ENCODE measurements around the gene SYT5. TPM values are rescaled to one million over a fixed set of nuclear protein-coding genes. Genes with fewer than 3 reads are reported as not detected.

Gene SYT5
- total and polyA plus RNA-seq, 9 of the 15 experiments (the other 6 are each of a cell fraction or from before 2014, with no cell fraction given), result 1.3 to 20.9 (median 8.8) TPM

GRCh38 chr19:55176076-55176475 is 4.0 kb downstream of the SYT5 start (continued):
- TF ChIP-seq SNIP1 (IDR thresholded peaks at IDR 0.05; ENCODE audit: low read depth), result no peak
- TF ChIP-seq KLF16 (IDR thresholded peaks at IDR 0.05), result no peak
- TF ChIP-seq NKRF (IDR thresholded peaks at IDR 0.05; ENCODE audit: borderline replicate concordance), result peak; percentile 68; the same call in 1 of the 2 replicates
- TF ChIP-seq ZNF24 (IDR thresholded peaks at IDR 0.05), result no peak
- TF ChIP-seq ATF6 (CRISPR knock-in tag; IDR thresholded peaks at IDR 0.05), result no peak
- TF ChIP-seq SMARCB1 (IDR thresholded peaks at IDR 0.05; ENCODE audit: insufficient read length, low read depth), result no peak
- TF ChIP-seq PATZ1 (CRISPR knock-in tag; IDR thresholded peaks at IDR 0.05; ENCODE audit: borderline replicate concordance), result no peak
- no peak for TF ChIP-seq YY1 (IDR thresholded peaks at IDR 0.05; ENCODE audit: borderline replicate concordance in 1 of 3, control insufficient read depth in 1 of 3, extremely low read depth in 1 of 3, insufficient read depth in 3 of 3, insufficient read length in 1 of 3, insufficient replicate concordance in 2 of 3, low read depth in 1 of 3, low read length in 2 of 3)
- no peak for TF ChIP-seq NEUROD1 (IDR thresholded peaks at IDR 0.05; ENCODE audit: borderline replicate concordance, low read depth, low read length, partially characterized antibody)
- TF ChIP-seq NONO (IDR thresholded peaks at IDR 0.05; ENCODE audit: low read depth in 2 of 2, low read length in 1 of 2), result no peak
- no peak for TF ChIP-seq RBBP5 (IDR thresholded peaks at IDR 0.05; ENCODE audit: borderline replicate concordance, insufficient read depth, low read length, poor library complexity, severe bottlenecking)
- no peak for TF ChIP-seq RBFOX2 (IDR thresholded peaks at IDR 0.05; ENCODE audit: low read depth, low read length)
- TF ChIP-seq IFI16 (CRISPR knock-in tag; IDR thresholded peaks at IDR 0.05), result no peak
- TF ChIP-seq ETV1 (tag; conservative IDR thresholded peaks at IDR 0.05; ENCODE audit: low read depth), result peak; percentile 74; the same call in 1 of the 2 replicates
- peak; percentile 100 for TF ChIP-seq ZNF23 (CRISPR knock-in tag; IDR thresholded peaks at IDR 0.05)
- TF ChIP-seq CTCF (IDR thresholded peaks at IDR 0.05 in 2 of 3, conservative IDR thresholded peaks at IDR 0.05 in 1 of 3; ENCODE audit: insufficient read depth in 2 of 3, low read depth in 1 of 3, low read length in 3 of 3), result peak in 2 of 3 experiments; percentile 19 to 33; a peak in 1 of 6 replicates
- TF ChIP-seq TOE1 (IDR thresholded peaks at IDR 0.05; ENCODE audit: borderline replicate concordance), result no peak
- TF ChIP-seq TOE1 (CRISPR knock-in tag; IDR thresholded peaks at IDR 0.05; ENCODE audit: borderline replicate concordance, low read depth), result no peak
- no peak for TF ChIP-seq HDAC3 (IDR thresholded peaks at IDR 0.05; ENCODE audit: borderline replicate concordance, partially characterized antibody)
